HG03521 (cell line): ENCODE measurements around the gene KCNQ5.
"Not testable (repeated sequence)": the region's sequence is repeated elsewhere in the genome, so short reads cannot be mapped to it uniquely, and the experiment has no call there.

Source experiments
- ATAC-seq: cut with Tn5 transposase; IDR thresholded peaks from one replicate; pipeline ENCODE4 v1.9.1; 2021; ENCODE audit warnings: mild to moderate bottlenecking, moderate library complexity; ENCODE audit not compliant: unreplicated experiment

Gene KCNQ5

DNA sequence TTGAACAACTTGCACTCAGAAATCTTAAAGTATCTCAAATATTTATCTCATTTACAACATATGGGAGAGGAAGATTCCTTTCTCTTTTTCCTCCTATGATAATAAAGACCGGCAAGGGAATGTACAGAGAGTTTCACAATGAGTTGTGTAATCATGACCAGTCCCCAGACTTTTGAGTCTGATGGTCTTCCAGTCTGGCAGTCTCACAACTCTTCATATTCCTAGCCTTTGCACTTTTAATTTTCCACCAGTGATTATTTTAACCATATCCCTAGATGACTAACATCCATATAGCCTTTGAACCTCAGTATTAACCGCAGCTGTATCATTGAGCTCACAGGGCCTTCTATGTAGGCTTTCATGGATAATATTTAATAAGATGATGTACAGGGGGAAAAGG lies 324.9 kb downstream of the KCNQ5 start:
- no peak for ATAC-seq

DNA sequence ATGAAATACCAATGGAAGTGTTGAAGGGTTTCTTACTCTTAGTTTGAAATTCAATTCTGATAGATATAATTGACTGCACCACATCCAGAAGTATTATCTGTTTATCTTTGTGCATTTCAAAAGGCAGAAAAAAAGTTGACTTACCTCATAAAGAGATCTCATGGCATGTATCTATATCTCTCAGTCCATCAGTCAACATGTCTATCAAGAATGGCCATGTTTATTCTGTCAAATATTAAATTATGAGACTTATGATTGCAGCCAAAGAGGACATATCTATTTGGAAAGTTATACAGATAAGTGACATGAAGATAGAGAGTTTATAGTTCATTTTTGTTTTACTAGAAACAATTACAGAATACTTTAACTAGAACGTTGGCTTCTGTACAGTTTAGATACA lies 325.7 kb downstream of the KCNQ5 start:
- no peak for ATAC-seq

DNA sequence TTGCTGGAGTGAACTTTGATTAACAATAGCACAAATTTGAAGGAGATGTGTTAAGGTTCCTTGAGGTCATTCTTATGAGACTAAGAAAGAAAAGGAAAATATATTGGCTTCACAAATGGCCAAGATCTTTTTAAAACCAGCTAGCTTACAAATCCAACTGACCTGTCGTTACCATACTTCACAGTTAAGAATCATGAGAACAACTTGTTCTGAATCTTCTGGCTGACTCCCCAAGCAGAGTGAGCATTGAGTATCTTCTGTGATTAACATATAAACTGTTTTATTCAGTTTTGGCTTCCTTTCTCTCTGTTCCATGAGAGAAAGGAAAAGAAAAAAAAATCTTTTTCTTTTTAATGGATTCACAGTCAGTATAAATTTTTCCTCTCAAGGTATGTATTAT lies 326.3 kb downstream of the KCNQ5 start:
- no peak for ATAC-seq

DNA sequence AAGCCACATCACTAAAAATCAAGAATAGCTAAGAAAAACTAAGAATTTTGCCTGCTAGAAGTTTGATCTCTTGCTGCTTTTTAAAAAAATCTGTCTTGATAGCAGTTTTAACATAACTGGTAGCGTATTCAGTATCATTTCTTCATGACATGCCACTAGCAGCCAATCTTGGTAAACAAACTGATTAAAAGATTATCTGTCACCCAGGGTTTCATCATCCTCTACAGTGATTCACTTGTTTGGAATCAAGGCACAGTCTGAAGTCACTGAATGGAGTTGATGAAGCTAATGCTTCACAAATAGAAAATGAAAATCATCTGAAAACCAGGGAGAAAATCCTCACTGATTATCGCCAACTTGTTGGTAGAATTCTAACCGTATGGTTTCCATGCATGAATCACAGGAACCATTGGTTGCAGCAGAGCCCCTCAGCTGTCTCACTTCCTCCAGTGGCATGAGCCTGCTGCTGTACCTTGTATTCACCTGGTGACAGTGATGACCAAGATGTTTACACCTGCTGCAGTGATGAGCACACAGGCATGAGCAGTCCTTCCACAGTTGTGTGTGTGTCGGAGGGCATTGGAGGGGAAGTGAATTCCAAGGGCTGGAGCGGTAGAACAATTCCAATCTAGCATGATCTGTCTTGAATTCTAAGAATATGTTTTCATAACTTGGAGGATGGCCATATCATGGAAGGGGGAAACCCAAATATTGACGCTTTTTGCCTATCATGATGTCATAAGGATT lies 328.4 kb downstream of the KCNQ5 start:
- no peak for ATAC-seq

DNA sequence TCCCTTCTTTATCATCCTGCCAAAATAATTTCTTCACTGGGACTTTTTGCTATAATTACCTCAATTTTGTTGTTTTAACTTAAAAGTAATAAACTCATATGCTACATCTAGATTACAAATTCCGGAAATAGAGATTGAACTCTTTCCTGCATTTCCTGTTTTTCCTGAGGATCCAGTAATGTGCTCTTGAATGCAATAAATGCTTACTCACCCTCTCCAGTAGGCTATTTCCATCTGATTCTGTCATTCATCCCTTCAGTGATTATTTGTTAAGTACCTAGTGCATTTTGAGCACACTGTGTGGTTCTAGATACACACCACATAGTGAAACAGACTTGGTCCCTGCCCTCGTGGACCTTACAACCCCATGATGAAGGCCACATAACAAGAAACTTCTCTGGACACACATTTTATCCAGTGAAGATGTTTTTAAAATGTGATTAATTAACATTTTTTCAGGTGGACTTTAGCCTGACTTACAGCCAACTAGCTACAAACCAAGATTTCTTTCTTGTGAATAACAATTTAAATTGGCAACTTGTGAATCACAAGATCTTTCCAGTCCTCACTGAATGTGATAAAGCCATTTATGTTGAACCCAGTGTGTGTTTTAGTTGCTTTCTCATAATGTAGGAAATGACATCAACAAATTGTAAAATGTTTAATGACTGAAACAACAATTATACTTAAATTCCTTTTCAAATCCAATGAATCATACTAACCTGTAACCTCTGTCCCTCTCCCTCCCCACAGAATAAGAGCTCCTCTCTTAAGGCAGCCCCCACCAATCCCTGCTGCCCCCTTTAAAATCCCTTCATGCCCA lies 331.2 kb downstream of the KCNQ5 start:
- ATAC-seq, result no peak

DNA sequence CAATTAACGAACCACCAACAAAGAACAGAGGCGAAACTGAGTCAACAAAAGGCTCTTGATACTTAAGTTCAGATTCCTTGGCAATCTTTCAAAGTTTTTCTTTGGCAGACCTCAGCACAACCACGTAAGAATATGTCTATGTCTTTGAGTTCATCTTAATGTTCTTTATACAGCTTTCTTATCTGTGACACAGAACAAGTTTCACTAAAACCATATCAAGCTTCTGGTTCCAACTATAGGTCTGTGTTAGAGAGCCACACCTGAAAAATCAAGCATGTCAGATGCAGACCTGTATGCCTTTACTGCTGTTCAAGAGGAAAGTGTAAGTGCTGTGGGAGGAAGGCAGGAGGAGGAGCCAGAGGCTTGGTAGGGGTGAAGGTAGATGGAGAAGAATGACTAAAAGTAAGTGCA lies 332.1 kb downstream of the KCNQ5 start:
- ATAC-seq, result no peak

DNA sequence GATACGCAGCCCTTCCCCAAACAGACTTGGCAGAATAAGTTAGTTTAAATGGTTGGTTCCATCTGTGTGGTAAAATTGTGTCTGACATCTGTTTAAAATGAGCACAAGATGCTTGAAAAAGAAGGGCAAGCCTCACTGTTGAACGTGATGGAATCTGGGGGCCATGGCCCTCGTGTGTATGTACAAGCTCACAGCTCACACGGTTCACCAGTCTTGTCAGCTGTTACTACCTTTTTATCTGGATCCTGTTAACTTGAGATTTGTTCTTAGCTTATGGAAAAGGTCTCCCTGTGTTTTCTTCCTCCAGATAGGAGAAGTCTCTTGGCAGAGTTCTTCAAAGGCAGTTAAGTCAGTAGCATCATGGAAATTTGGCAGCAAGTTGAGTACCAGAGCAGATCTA lies 332.9 kb downstream of the KCNQ5 start:
- ATAC-seq, result no peak

DNA sequence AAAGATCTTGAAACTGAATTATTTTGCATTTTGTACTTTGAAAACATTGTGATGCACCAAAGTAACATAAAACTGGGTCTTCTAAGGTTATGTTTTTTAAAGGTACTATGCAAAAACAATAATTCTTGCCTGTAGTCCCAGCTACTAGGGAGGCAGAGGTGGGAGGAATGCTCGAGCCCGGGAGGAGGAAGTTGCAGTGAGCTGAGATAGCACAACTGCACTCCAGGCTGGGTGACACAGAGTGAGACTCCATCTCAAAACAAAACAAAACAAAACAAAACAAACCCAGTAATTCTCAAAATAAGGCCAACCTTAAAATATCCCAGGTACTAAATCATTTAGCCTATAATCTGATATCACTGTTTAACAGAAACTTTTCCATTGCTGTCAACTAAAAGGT lies 333.8 kb downstream of the KCNQ5 start:
- no peak for ATAC-seq

DNA sequence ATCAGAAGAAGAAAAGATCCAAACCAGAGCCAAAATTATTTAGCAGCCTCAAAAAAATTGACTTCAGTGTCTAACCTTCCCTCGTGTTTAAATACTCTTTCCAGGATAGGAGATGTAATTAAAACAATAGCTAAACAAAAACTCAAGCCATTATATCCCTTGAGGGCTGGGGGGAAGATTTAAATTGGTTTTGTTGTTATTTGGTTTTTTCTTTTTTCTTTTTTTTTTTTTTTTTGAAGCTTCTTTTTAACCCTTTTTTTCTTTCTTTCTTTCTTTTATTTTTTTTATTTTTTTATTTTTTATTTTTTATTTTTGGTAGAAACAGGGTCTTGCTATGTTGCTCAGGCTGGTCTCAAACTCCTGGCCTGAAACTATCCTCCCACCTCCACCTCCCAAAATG lies 334.4 kb downstream of the KCNQ5 start:
- no peak for ATAC-seq

DNA sequence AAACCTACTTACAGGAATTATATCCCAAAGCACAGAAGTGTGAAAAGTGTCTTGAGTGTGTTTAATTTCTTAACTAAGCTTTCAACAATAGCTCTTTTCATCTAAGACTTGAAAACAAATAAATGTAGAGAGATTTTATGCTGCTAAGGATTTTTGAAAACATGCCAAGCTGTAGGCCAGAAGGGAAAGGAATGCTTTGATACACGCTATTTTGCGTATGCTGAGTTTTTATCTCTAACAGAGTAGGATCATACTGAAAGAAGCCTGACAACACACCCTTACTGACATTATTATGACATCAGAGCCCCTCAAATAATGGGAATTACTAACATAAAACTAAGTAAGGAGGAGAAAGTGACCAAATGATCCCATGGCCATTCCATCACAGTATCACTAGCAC lies 338.0 kb downstream of the KCNQ5 start:
- no peak for ATAC-seq

DNA sequence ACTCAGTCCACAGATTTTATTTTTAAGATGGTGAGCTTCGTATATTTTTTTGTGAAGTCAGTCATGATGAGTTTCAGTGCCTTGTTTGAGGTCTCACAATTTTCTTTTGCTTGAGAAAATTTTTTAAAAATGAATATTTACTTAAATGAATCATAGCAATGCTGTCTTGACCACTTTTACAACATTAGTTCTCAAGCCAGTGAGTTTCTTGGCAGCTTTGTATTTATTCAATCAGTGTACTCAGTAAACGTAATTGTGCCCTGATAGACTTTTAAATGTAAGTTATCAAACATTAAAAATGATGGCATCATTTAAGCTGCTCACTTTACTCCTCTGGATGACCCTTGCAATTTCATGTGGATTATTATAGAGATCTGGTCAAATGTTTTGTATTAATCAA lies 342.1 kb downstream of the KCNQ5 start:
- ATAC-seq, result no peak

DNA sequence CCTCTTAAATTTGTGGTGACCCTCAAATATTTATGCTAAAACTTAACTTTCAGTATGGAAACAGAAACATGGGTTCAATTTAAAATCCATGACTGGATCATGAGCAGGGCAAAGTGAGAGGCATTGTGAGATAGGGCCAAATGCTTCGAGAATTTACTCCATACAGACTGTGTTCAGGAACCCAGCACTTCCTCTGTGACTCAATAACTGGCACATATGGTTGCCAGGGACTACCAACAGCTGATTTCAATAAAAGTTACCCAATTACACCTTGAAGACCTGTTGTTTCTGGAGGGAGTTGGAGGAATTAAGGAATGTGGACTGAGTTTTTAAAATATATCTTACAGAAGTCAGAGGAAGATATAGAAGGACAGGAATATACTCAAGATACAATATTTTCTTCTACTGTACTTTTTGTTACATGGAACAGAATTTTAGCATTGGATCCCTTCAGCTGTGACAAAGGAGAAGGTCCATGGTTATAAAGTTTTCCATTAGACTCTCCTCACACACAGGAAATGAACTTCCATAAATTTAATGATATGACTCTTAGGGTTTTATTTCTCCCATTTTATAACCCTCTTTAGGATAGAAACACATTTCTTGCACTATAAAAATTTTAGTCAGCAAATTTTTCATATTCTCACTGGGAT lies 344.9 kb downstream of the KCNQ5 start:
- no peak for ATAC-seq

DNA sequence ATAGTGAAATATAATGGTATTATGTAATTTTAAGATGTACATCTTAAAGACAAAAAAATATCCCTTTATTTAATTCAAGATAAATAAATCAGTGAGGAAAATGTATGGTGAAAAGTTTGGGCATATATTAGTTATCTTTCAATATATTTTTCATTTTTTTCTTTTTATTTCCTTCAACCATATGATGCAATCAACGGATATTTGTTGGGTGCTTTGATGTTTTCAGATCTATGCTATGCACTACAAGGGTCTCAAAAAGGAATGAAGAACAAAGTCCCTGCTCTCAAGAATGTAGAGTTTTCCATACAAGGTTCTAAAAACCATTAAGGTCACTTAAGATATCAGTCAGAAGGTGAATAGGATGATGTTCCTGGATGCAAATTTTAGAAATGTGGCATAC lies 345.5 kb downstream of the KCNQ5 start:
- ATAC-seq, result no peak

DNA sequence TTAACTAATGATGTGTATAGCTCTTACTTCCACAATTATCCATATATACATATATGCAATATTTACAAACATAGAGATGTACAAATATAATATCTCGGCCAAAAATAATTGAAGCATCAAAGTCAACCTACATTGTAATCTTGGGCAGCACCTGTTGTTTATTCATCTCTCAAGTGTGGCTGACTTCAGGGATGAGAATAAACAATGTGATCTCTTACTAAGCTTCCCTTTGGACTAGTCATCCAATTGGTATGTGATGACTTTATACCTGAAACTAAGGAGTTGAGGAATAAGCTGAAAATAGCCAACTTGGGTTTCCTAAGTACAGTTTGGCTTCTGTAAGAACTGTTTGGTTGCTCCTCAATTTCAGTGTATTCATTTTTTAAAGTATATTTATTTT lies 346.8 kb downstream of the KCNQ5 start:
- no peak for ATAC-seq

DNA sequence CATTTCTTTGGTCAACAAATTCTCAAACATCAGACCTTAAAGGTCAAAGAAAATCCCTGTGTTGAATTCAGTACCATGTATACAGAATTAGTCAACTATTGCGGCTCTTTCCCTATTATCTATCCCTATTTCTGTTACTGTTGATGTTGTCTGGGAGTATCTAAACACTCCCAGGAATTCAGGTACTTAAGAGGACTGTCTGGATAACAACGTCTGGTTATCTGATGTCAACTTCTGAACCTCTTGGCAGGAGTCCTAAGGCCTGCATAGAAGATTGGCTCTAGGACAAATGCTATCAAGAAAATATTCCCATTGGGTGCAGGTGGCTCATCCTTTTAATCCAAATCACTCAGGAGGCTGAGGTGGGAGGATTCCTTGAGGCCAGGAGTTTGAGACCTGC lies 347.8 kb downstream of the KCNQ5 start:
- ATAC-seq, result no peak

DNA sequence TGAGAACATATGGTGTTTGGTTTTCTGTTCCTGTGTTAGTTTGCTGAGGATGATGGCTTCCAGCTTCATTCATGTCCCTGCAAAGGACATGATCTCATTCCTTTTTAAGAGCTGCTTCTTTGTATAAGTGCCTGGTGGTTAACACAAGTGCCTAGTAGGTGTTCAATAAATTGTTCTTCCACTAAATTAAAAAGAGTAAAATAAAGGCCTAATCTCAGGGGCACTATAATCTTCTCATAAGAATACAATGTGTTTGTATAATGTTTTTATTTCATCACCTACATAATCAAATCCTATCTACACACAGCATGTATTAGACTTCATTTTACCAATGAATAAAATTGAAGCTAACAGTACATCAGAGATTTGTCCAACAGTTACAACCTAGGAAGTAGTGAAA lies 350.7 kb downstream of the KCNQ5 start:
- ATAC-seq, result no peak

DNA sequence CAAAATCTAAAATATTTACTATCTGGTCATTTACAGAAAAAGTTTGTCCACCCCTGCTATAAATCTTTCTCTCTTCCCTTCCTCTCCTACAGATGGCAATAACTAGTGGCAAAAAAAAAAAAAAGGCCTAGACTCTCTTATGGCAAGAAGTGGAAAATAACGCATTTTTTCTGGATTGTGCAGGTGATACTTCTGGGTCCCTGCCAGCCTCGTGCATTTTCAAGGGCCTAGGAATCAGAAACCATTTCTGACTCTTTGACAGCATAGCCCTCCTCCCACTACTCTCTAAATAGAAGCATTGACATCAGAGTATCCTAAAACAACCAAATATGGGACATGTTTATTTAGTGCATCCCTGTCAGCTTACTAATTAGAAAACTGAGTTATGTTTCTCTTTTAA lies 352.4 kb downstream of the KCNQ5 start:
- ATAC-seq, result no peak

DNA sequence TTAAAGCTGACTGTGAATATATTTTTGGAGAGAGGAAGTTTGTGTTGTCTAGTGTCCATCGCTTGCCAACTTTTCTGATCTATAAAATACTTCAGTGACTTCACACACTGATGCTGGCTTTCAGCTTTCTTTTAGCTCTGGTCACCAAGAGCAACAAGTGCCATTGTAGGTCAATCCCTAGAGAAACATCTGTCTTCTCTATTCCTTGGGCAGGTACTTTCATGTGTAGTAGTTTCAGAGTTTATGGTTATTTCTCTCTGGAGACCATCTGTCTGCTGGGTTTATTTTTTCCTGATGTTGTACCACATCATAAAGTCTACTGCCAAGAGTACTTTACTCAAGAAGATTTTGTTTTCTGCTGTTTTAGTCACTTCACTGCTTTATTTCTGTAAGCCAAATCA lies 353.5 kb downstream of the KCNQ5 start:
- no peak for ATAC-seq

DNA sequence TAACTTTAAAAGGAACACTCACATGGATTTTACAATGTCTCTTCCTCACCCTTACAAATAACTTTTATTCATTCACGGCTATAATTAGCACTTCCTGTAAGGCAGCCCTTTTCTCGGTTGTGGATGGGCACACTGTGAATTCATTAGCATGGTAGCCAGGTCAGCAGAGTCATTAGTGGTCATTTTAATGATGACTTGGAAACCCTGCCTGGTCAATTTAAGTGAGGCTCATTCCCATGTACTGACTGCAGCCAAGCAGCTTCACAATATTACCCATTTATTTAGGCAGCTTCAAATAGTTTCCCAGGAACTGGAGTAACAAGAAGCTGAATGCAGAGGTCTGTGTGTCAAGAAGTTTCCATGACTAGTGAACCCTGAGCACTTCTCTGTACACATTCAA lies 354.6 kb downstream of the KCNQ5 start:
- ATAC-seq, result no peak

DNA sequence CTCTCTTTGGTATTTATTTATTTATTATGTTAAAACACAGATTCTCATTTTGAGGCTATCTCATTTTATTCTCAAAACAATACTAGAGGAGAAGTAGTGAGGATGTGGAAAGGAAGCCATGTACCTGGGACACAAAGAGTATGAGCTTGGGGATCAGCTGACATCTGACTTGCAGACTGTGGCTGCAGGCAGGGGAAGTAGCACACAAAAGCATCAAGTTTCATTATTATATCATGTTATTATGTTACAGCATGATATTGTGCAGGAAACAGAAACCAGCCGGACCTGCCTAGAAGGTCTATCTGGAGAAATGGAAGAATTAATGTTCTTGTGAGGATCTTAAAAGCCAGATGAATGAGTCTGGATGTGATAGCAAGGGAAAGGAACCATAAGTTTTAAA lies 355.2 kb downstream of the KCNQ5 start:
- ATAC-seq, result peak; percentile 73

DNA sequence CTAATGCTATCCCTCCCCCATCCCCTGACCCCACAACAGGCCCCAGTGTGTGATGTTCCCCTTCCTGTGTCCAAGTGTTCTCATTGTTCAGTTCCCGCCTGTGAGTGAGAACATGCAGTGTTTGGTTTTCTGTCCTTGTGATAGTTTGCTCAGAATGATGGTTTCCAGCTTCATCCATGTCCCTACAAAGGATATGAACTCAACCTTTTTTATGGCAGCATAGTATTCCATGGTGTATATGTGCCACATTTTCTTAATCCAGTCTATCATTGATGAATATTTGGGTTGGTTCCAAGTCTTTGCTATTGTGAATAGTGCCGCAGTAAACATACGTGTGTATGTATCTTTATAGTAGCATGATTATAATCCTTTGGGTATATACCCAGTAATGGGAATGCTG lies 356.9 kb downstream of the KCNQ5 start:
- not testable (repeated sequence) for ATAC-seq
